ENCODE results near the gene CELF4. TPM values are rescaled to one million over a fixed set of nuclear protein-coding genes. Genes with fewer than 3 reads are reported as not detected.

The CELF4 gene
- total and polyA plus RNA-seq, 10 of the 15 experiments (the other 5 are each of a cell fraction or from before 2014, with no cell fraction given) = 0.03 to 0.32 TPM; not detected in 8

GRCh38 chr18:37496568-37496967, 69.0 kb downstream of the CELF4 start:
- H3K36me3 ChIP-seq (ENCODE audit: control insufficient read depth in 2 of 2, insufficient read depth in 2 of 2, low read length in 1 of 2) = no peaks in the 10 kb centered on the region
- TF ChIP-seq BHLHE40 (IDR thresholded peaks at IDR 0.05; ENCODE audit: borderline replicate concordance in 1 of 2, low read depth in 2 of 2, low read length in 1 of 2) (no peak), CBX3 (IDR thresholded peaks at IDR 0.05; ENCODE audit: borderline replicate concordance, low read depth) (no peak), ZNF687 (IDR thresholded peaks at IDR 0.05) (no peak)
- WGBS (ENCODE audit: insufficient coverage, insufficient replicate concordance, low lambda C conversion rate, missing lambda C conversion rate) = 32% methylated on average over 6 of the region's 6 CpGs
- H3K27me3 ChIP-seq (replicated peaks in 1 of 2; ENCODE audit: control insufficient read depth in 2 of 2, insufficient read depth in 2 of 2, low read length in 1 of 2) = peaks cover 2 to 3% of the 10 kb centered on the region in 2 experiments; a peak in 3 of 4 replicates
- H4K20me1 ChIP-seq (ENCODE audit: control insufficient read depth, insufficient read depth) = no peaks in the 10 kb centered on the region
- FAIRE-seq (no peak), ATAC-seq (no peak), DNase-seq (ENCODE audit: low read depth, low spot score) (no peak)
- in situ Hi-C loops (cut with MboI) (no loop called here), intact Hi-C loops (cut with micrococcal nuclease; ENCODE audit: unreplicated experiment) (no loop called here)
- ChIA-PET CTCF (no interaction called here), POLR2A (no interaction called here), SMC1A (ENCODE audit: uncharacterized antibody, unreplicated experiment) (no interaction called here), RAD21 (ENCODE audit: unreplicated experiment) (no interaction called here)
- H3K4me3 ChIP-seq = no peak overlapping the region
- H3K79me2 ChIP-seq (ENCODE audit: control insufficient read depth, insufficient read depth, low read length) = no peaks in the 10 kb centered on the region
- no peaks in the 10 kb centered on the region for H3K9me3 ChIP-seq (replicated peaks; ENCODE audit: control insufficient read depth, insufficient read depth, low read length)
- H2AFZ ChIP-seq (ENCODE audit: control insufficient read depth, low read depth, low read length) = no peak overlapping the region
- H3K4me1 ChIP-seq (ENCODE audit: control insufficient read depth, insufficient read depth, low read length) = no peaks in the 10 kb centered on the region
- no peak overlapping the region for H3K27ac ChIP-seq (ENCODE audit: control insufficient read depth, insufficient read depth)
- no peak overlapping the region for H3K4me2 ChIP-seq (ENCODE audit: control insufficient read depth, insufficient read depth)
- BruUV-seq (replicated peaks) = no TSS peak
- H3K9ac ChIP-seq (ENCODE audit: control insufficient read depth, insufficient read depth, low read length) = no peak overlapping the region

- no peaks in the 10 kb centered on the region for H3K9me3 ChIP-seq (replicated peaks; ENCODE audit: control insufficient read depth, insufficient read depth, low read length)
- ChIA-PET CTCF (interaction anchor here (0.7 kb wide), 1 partner anchor 13 kb away, joined by 3 read pairs; no protein-coding TSS in a partner anchor), RAD21 (ENCODE audit: unreplicated experiment) (no interaction called here), SMC1A (ENCODE audit: uncharacterized antibody, unreplicated experiment) (no interaction called here), POLR2A (no interaction called here)
- H3K4me1 ChIP-seq (ENCODE audit: control insufficient read depth, insufficient read depth, low read length) = no peaks in the 10 kb centered on the region
- no peak overlapping the region for H3K9ac ChIP-seq (ENCODE audit: control insufficient read depth, insufficient read depth, low read length)
- 52% methylated on average over 2 of the region's 2 CpGs for WGBS (ENCODE audit: insufficient coverage, insufficient replicate concordance, low lambda C conversion rate, missing lambda C conversion rate)
- H3K79me2 ChIP-seq (ENCODE audit: control insufficient read depth, insufficient read depth, low read length) = no peaks in the 10 kb centered on the region
- H3K36me3 ChIP-seq (ENCODE audit: control insufficient read depth in 2 of 2, insufficient read depth in 2 of 2, low read length in 1 of 2) = no peaks in the 10 kb centered on the region
- no peaks in the 10 kb centered on the region for H4K20me1 ChIP-seq (ENCODE audit: control insufficient read depth, insufficient read depth)
- no peak overlapping the region for H3K4me3 ChIP-seq
- intact Hi-C loops (cut with micrococcal nuclease; ENCODE audit: unreplicated experiment) = no loop called here
- no peaks in the 10 kb centered on the region; a peak in 2 of 4 replicates for H3K27me3 ChIP-seq (replicated peaks in 1 of 2; ENCODE audit: control insufficient read depth in 2 of 2, insufficient read depth in 2 of 2, low read length in 1 of 2)
- H2AFZ ChIP-seq (ENCODE audit: control insufficient read depth, low read depth, low read length) = no peak overlapping the region
- in situ Hi-C loops (cut with MboI) = no loop called here
- FAIRE-seq (no peak), DNase-seq (ENCODE audit: low read depth, low spot score) (no peak), ATAC-seq (no peak)
- H3K4me2 ChIP-seq (ENCODE audit: control insufficient read depth, insufficient read depth) = no peak overlapping the region
- H3K27ac ChIP-seq (ENCODE audit: control insufficient read depth, insufficient read depth) = no peak overlapping the region
- no TSS peak for BruUV-seq (replicated peaks)
- TF ChIP-seq KAT2A (conservative IDR thresholded peaks at IDR 0.05; ENCODE audit: control insufficient read depth, low read depth, low read length) = no peak
- no peak for TF ChIP-seq IKZF2 (IDR thresholded peaks at IDR 0.05)
- TF ChIP-seq ESRRA (IDR thresholded peaks at IDR 0.05; ENCODE audit: low read length) = no peak
- no peak for TF ChIP-seq SREBF2 (IDR thresholded peaks at IDR 0.05; ENCODE audit: low read length)
- TF ChIP-seq PML (IDR thresholded peaks at IDR 0.05; ENCODE audit: low read length) = no peak
- no peak for TF ChIP-seq SPI1 (IDR thresholded peaks at IDR 0.05; ENCODE audit: borderline replicate concordance, insufficient read depth, low read depth, low read length)
- TF ChIP-seq HSF1 (IDR thresholded peaks at IDR 0.05; ENCODE audit: low read depth, low read length) = no peak
- no peak for TF ChIP-seq SRF (IDR thresholded peaks at IDR 0.05; ENCODE audit: low read depth in 2 of 2, low read length in 2 of 2)
- no peak for TF ChIP-seq STAT3 (IDR thresholded peaks at IDR 0.05; ENCODE audit: low read depth, low read length)
- TF ChIP-seq SREBF1 (IDR thresholded peaks at IDR 0.05; ENCODE audit: low read length) = no peak
- no peak for TF ChIP-seq BCL11A (IDR thresholded peaks at IDR 0.05; ENCODE audit: low read depth, low read length)
These were observed 70.2 kb downstream of the CELF4 start for GRCh38 chr18:37495354-37495753.

All from GM12878 (cell line).